ENCODE results near the gene ARHGAP9.

The ARHGAP9 gene

DNA sequence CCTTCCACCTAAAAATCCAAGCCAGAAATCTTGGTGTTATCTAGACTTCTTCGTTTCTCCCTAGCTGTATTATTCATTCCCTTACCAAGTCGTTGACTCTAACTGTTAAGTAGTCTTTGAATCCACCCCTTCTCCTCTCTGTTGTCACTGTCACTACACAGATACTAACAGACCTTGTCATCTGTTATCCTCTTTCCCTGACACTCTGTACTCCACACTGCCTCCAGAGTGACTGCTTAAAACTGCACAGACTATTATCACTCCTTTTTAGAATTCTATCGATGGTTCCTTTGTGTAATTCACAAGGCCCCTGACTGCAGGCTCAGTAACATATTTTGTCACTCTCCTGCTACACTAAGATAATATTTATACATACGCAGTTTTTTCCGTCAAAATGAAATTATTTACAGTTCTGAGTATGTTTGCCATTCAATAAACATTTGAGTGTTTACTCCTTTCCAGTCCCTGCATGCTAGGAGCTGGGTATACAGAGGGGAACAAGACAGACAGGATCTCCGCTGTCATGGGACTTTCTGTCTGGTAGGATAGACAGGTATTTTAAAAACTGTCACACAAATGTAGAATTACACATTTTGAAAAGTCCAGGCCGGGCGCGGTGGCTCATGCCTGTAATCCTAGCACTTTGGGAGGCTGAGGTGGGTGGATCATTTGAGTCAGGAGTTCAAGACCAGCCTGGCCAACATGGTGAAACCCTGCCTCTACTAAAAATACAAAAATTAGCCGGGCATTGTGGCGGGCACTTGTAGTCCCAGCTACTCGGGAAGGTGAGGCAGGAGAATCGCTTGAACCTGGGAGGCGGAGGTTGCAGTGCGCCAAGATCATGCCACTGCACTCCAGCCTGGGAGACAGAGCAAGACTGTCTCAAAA lies 12.0 kb upstream of the ARHGAP9 start:
- DNase-seq = peak in 1 of 3 donors; percentile 10

DNA sequence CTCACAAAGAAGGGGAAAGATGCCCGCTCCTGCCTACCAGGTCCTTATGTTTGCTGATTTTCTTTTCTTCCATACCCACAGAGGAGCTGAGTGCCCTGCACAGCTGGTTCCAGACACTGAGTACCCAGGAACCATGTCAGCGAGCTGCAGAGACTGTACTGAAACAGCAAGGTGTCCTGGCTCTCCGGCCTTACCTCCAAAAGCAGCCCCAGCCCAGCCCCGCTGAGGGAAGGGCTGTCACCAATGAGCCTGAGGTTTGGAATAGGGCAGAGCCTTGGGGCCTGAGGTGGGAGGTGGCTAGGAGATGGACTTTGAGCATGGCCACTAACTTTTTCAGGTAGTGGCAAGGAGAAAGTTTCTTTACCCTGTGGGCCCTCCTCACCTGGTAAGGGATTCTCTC lies 10.5 kb upstream of the ARHGAP9 start:
- no peak for DNase-seq

DNA sequence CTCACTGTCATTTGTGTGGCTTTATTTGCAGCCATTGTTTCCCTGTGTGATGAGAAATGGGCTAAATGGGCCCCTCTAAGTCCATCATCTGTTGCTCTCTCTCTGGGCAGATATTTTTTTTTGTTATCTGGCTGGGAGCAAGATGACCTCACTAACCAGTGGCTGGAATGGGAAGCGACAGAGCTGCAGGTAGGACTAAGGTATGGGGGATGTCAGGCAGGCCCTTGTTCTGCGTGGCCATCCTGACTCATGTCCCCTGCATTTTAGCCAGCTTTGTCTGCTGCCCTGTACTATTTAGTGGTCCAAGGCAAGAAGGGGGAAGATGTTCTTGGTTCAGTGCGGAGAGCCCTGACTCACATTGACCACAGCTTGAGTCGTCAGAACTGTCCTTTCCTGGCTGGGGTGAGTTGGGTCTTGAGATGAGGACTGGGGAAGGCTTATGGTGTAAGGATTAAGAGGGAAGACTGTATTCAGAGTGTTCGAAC lies 9.5 kb upstream of the ARHGAP9 start:
- peak; percentile 20 to 42 (median 37) for DNase-seq

DNA sequence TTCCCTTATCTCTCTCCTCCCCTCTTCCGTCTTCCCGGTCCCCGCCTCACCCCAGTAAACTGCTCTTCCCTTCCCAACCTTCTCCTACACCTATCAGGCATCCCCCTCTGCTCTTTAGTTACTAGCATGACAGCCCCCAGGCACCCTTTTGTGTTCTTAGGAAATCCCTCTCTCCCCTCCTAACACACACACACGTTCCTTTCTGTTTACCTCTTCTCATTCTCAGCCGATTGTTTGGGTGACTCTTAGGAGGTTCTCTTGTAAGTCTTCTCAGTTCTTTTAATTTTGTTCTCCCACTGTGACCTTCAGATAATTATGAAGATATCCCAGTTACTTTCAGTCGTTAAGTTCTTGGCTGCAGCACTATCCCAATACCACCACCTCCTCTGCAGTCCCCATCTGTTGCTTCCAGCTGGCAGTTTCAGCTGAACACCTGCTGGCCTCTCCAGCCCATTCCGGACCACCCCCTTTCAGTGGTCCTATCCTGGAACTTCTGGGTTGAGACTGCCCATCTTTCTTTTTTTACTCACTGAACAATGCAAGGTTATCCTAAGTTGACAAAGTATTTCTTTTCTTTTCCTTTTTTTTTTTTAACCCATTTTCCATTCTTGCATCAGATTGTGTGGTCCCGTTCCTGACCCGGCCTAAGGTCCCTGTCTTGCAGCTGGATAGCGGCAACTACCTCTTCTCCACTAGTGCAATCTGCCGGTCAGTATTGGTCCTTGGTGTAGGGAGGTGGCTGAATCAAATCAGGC lies 8.9 kb upstream of the ARHGAP9 start:
- DNase-seq = no peak

DNA sequence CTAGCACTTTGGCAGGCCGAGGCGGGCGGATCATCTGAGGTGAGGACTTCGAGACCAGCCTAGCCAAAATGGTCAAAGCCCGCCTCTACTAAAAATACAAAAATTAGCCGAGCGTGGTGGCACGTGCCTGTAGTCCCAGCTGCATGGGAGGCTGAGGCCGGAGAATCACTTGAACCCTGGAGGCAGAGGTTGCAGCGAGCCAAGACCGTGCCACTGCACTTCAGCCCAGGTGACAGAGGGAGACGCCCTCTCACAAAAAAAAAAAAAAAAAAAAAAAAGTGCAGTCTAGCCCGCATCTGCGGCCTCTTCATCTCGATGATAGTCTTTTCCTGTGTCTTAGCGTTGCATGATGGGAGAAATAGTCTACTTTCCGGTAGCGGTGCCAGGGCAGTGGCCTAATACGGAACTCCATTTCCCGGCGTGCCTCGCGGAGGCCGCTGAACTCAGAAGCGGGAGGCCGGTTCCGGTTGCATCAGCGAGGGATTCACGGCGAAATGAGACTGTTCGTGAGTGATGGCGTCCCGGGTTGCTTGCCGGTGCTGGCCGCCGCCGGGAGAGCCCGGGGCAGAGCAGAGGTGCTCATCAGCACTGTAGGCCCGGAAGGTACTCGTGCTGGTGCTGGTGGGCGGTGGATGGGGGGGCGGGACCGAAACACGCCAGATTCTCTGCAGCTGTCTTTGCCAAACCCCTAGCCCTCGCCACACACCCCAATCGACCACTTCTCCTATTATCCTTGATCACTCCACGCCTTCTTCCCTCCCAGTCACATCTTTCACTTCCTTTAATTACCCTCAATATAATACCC lies 8.1 kb upstream of the ARHGAP9 start, which contains the start of gene MARS1:
MARS1 (plus strand) TSS at position 472 of the 805 bp plus-strand sequence; CDS start at position 495, 23 bp downstream.
- DNase-seq = peak; percentile 96 to 98 (median 97)

DNA sequence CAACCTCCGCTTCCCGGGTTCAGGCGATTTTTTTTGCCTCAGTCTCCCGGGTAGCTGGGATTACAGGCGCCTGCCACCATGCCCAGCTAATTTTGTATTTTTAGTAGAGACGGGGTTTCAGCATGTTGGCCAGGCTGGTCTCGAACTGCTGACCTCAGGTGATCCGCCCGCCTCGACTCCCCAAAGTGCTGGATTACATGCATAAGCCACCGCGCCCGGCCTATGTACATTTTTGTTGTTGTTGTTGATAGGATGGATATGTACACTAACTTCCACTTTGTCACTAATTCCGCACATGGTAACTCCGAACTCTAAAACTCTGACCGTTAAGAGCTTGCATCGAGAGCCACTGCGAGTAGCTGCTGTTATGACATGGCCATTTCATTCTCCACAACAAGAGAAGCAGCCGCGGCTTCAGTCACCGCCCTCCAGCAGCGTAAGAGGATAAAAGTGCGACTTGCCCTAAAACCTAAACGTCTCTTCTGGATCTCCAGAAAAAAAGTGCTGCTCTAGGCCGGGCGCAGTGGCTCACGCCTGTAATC lies 7.5 kb upstream of the ARHGAP9 start:
- DNase-seq = no peak

DNA sequence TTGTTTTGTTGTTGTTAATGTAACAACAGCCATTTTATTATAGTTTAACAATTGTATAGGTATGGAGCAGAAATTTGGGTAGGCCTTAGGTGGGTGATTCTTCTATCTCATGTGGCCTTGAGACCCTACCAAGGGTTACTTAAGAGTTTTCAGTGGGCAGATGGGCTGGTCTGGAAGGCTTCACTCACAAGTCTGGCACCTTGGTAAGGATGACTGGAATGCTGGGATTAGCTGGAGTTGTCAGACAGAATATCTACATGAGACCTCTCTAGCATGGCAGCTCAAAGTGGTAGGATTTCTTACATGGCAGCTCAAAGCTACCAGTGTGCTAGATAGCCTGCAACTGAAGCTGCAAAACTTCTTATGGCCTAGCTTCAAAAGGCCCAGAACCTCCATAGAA lies 6.0 kb upstream of the ARHGAP9 start:
- no peak for DNase-seq

DNA sequence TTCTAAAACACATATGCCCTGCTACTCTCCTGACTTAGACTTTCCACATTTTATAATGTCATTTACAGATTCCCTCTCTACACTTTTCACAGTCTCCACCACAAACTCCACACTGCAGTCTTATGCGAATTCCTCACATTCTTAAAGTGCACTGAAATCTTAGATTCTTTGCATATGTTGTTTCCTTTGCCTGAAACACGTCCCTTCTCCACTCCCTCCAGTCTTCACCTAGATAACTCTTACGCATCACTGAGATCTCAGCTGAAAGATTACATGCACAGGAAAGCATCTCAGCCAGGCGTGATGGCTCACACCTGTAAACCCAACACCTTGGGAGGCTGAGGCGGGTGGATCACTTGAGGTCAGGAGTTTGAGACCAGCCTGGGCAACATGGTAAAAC lies 3.8 kb upstream of the ARHGAP9 start:
- DNase-seq = no peak

DNA sequence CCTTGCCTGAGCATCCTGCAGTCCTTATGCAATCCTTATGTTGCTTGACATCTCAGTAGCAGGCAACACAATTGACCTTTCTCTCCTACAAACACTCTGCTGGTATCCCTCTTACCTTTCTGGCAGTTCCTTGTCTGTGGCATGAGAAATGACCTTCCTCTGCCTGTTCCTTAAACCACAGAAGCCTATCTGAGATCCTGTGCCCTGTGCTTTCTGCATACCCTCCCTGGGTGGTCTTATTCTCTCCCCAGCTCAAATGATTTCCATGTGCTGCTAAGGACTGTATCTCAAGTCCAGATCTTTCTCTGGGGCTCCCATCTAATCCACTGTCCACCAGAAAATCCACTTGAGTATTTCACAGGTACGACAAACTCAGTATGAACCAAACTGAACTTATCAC lies 2.0 kb upstream of the ARHGAP9 start:
- DNase-seq = no peak

DNA sequence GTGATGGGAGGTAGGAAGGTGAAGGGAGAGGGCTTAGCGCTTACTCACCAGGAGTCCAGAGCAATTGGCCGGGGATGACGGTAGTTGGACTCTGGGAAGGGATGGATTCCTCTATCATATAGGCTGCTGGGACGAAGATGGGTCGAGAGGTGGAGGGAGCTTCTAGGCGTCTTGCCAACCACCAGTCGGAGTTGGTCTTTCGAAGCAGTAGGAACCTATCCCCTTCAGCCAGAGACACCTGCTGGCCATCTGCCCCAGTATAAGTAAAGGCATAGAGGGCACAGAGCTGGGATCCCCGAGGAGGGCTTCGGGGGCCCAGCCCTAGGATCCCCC lies 657 bp downstream of the ARHGAP9 start:
- no peak for DNase-seq

DNA sequence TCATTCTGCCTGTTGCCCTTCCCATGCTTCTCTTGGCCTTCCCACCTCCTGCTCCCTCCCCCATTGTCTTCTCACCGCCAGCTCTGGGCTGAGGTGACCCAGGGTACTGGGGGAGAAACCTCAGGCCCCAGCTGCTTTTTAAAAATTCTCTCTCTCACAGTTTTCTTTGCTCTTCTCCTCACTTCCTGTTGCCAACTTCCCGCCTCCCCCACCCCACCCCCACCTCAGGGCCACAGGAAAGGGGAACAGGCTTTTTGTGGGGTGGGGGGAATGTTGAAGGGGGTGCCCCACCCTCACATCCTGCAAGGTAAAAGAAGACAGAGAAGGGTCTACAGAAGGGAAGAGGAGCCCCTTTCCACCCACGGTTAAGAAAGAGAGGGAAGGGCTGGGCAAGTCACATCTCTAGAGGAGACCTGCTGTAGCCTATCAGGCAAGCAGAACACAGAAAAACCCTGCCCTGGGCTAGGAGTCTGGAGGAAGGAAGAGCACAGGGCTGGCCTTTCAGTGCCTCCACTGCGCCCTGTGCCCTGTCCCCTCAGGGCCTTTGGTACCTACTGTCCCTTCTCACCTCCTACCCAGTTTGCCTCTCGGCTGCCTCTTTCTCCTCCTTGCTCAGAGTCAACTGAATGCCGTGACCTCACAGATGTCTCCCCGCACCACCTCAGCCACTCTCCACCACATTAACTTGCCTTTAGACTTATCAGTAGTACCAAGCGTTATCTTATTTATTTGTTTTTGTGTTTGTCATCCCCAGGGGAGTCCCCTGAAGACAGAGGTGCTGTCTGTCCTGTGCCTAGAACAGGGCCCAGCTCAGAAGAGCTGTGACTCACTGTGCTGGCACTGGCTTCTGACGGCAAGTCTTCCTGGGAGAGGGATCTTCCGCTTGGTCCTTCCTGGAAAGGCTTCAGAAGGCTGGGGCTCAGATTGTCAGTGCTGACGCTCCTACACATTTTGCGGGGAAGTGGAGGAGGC lies 1.7 kb downstream of the ARHGAP9 start:
- DNase-seq = peak; percentile 84 to 91 (median 86)

DNA sequence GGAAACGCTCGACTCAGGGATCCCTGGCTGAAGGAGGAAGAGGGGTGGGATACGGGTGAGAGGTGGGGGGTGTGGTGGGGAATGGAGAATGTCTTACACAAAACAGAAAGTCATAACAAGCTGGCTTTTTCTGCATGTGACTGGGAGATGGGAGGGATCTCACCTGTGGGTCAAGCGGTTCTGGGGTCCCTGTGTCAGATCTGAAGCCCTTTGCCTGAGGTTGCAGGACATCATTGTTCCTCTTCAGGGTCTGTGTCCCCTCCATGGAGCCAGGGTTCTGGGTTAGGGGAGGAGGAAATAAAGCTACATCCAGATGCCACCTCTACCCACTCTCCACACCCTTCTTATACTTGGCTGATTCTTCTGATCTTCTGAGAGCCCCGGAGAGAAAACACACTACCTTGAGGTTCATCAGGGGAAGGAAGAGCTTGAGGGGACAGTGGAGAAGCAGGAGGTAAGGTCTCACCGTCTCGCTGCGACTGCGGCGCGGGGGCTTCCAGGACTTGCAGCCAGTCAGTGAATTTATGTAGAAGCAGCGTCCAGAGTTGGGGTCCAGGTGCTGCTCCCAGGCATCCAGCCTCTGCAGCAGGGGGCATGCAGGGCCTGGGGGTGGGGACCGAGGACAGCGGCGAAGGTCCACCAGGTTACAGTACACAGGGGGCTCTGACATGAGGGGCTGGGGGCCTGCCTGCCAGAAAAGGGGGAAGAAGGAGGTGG lies 2.5 kb downstream of the ARHGAP9 start:
- DNase-seq = no peak

DNA sequence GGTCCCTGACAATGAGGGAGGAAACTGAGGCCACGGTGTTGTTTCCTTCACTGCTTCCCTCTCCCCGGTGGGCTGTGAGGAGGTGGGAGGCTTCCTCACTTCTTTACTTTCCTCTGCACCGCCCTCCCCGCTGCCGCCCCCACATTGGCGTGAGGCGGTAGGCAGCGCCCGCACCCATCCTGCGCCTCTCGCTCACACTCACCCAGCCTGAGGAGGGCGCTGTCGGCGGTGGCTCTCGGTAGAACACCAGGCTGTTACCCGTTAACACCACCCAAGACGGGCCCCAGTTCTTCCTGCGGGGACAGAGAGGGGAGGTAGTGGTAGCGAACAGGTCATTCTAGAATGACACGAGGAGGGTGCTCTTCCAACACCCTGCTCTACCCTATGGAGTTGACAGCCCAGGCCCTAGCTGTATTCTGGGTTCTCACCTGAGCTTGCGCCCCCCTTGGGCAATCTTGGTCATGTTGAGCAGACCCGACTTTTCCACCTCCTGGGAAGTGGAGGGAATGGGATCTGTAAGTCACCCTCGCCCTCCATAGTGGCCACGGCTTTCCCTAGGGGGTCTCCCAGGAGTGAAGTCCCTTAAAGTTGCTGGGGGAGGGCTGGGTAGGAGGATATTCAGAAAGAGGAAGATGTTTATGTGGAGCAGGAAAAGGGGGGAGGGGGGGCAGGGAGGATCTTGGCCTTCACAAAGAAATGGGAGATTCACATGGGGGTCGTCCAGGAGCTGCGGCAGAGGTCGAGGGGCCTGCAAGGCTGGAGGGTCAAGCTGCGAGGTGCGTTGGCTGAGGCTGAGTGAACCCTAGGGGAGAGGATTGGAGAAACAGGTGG lies 3.3 kb downstream of the ARHGAP9 start:
- DNase-seq = peak; percentile 62 to 76 (median 66)

DNA sequence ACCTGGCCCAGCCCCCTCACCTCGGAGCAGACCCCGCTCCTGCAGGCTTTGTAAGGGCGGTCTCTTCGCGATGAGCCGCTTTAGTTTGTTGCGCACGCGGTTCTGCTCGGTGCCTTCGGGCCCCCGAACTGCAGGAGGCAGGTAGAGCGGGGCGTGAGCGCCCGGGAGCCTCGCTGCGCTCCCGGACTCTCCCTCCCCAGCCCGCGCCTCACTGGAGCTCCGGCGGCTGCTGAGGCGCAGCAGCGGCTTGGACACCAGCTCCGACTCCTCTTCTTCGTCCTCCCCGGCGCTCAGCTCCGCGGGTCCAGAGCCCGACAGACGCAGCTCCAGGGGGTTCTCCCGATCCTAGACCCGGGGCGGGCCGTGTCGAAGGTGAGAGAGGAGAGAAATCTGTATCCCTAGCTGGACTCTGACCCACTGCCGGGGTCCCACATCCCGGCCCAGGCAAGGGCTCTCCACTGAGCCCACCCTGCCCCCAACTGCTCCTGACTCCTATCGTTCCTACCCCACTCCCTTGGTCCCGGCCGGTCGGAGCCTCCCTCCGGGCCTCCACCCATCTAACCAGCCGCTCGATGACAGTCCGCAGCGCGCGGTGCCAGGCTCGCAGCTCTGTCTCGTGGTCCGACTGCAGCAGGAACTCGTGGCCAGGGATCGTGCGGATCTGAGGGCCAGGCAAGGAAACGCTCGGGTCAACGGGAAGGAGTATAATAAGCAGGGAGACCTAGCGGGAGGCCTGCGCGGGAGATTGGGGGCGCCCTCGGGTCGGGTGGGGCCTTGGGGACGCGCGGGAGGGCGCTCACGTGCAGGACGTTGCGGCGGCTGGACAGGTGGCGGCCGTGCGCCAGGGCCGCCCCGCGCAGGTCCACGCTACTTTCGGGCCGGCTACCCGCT lies 4.2 kb downstream of the ARHGAP9 start:
- DNase-seq = peak in 2 of 3 donors; percentile 32 to 49

DNA sequence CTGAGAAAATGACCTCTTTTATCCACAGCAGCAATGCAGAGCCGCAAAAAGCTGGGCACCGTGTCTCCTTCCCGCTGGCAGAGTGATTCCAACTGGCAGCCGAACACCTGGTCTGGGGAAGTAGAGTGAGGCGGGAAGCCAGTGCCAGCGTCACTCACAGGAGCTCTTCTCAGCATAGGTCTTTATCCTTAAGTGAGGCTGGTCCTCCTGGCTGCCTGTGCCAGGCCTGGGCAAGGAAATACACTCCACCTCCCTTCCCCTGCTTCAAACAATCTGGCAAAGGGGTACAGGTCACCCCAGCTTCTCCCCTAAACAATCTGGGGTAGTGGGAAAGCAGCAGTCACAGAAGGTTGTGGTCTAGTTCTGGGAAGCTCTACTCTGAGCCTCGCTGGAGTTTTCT lies 4.8 kb downstream of the ARHGAP9 start:
- no peak for DNase-seq

DNA sequence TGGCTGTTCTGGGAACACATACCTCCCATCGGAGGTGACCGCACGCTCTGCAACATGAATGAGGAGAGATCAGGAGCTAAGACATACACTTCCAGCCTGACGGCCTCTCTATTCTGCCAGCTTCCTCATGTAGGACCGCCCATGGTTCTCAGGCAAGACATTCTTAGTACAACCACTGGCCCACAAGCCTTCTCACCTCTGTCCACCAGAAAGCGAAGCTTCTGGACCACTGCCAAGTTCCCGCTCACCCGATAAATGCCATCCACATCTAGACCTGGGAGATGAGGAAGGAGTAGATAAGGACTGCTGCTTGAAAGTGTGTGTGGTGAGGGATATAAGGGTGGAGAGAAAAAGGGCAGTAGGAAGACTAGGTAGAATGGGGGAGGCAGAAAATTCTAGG lies 5.2 kb downstream of the ARHGAP9 start:
- no peak for DNase-seq

DNA sequence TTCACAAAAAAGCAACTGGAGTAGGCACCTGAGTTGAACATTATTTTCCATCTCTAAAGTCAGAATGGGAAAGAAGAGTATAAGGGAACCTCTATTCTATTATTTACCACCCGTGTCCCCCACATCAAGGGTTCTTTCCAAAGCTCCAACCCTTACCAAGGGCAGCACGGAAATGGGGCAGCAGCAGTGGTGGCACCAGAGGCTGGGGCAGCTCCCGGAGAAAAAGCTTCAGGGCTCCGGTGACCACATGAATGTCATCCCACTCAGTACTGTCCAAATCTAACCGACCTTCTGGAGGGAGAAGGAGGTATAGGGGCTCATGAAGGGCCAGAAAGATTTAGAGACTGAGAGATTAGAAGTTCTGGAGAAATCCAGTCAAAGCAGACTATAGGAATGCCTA lies 5.8 kb downstream of the ARHGAP9 start:
- DNase-seq = no peak

DNA sequence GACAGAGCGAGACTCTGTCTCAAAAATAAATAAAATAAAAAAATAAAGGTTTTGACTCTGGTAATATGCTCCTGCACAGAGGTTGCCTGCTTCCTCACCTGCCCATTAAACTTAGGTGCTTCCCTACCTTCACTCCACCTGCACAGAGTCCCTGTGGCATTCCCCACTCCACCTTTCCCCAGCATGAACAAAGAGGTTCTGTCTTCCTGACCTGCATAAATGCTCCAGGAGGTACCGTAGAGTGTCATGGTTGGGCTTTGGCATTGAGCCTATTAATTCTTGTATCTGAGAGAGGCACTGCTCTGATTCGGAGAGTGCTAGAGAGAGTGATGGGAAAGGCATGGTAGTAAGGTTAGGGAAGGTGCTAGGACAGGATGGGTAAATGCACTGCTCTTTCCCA lies 6.3 kb downstream of the ARHGAP9 start:
- no peak for DNase-seq

DNA sequence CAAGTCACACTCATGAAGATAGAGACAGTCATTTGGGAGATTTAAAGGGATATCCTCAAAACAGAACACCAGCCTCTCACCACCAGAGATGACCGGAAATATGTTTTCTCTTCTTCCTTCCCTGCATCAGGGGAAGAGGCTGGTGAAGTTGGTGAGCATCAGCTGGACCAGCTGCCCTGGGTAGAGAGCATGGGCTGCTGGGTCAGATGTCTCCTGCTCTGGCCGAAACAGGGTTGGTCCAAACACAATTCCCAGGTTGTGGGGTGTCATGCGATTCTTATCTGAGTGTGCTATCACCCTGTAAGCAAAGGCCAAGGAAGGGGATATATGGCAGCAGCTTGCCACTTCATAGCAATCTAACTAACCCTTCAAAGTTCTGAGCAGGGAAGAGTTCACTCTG lies 7.3 kb downstream of the ARHGAP9 start:
- DNase-seq = no peak
